Spleen (tissue), 7 donors: ENCODE results near the gene CD180.

Experiments used
- CTCF ChIP-seq, 11 experiments: fragments of 200-600 bp in 7 of 11; fragments of 450-650 bp in 4 of 11; sonication (generic) in 4 of 11; IDR thresholded peaks in 8 of 11; conservative IDR thresholded peaks in 3 of 11; 1 replicate in 7 of 11; 2 replicates in 4 of 11; pipeline versions ENCODE4 v1.4.0 to v1.8.0; 2016 to 2021; ENCODE audit warnings: antibody characterized with exemption in 11 of 11, inconsistent platforms in 4 of 11, mild to moderate bottlenecking in 1 of 11
- POLR2A ChIP-seq, 3 donors: fragments of 450-650 bp; IDR thresholded peaks; one replicate each; pipeline ENCODE4 v1.5.1; 2017; ENCODE audit warnings: antibody characterized with exemption in 3 of 3, mild to moderate bottlenecking in 1 of 3
- POLR2AphosphoS5 ChIP-seq, 3 donors: sonication (generic); formaldehyde crosslinking; IDR thresholded peaks; one replicate each; pipeline ENCODE4 v1.5.1; 2017; ENCODE audit warnings: antibody characterized with exemption in 3 of 3
- donor health status: DM: no; HTN: no; CAD: no; lungs with moderate emphysema.
- donor health status: DM: no; HTN: no; CAD: no.
- donor health status: DM: no; HTN: no; CAD: no.

- TF ChIP-seq CTCF (IDR thresholded peaks at IDR 0.05 in 8 of 11, conservative IDR thresholded peaks at IDR 0.05 in 3 of 11) (no peak), POLR2AphosphoS5 (IDR thresholded peaks at IDR 0.05) (no peak), POLR2A (IDR thresholded peaks at IDR 0.05) (no peak)
Measured at GRCh38 chr5:67240065-67240464, 43.5 kb upstream of the CD180 start.
